ENCODE measurements around the gene NOP56.

The NOP56 gene

DNA sequence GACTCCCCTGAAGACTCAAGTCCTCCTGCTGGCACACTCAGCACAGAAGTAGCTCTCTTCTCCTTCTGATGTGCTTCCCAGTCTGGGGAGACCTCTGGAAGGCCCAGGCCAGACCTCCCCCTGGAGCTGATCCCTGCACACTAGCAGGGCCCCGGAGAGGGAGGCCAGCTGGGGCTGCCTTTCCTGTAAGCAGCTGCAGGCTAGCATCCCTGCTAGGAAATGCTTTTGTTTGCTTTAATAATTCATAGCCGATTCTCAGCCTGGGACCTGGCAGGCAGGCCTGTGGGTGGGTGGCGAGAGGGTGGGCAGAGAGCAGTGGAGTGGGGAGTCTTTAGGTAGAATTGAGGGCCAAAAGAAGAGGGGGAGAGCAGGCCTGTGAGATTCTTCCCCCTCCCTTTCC, 45.3 kb downstream of the NOP56 start:
- H3K27me3 ChIP-seq (ENCODE audit: insufficient read depth, low read depth, severe bottlenecking) = no peaks in the 10 kb centered on the region
- H3K4me3 ChIP-seq (ENCODE audit: low read depth, low read length) = no peak overlapping the region
- no peak for DNase-seq
- no peak overlapping the region for H3K27ac ChIP-seq
- no peaks in the 10 kb centered on the region; the same call in 1 of the 2 replicates for H3K36me3 ChIP-seq
- no peak for TF ChIP-seq CTCF (IDR thresholded peaks at IDR 0.05; ENCODE audit: low read depth, low read length)
- no peaks in the 10 kb centered on the region for H3K9me3 ChIP-seq (ENCODE audit: severe bottlenecking)

DNA sequence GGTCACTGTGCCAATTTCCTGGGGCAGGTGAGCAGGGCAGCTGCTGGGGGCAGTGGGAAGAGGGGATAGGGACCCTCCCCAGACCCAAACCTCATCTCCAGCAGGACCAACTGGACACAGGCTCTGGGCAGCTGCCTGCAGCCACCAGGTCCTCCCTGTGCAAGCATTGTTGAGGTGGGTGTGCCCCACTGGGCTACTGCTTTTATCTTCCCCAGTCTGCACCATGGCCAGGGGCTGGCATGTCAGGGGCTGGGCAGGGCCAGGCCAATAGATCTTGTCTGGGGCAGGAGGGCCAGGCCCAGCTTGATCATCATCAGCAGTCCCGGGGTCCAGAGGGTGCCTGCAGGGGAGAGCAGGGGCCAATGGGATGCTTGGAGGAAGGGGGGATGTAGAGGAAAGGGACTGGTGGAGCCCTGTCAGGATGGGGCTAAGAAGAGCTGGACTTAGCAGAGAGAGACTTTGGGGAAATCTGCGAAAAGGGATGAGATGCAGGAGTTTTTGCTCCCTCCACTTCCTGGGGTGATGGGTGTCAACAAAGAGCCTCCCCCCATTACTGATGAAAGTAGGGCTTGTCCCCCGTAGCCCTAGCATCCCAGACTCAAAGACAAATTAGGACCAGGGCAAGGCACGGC, 45.9 kb downstream of the NOP56 start:
- DNase-seq = no peak

DNA sequence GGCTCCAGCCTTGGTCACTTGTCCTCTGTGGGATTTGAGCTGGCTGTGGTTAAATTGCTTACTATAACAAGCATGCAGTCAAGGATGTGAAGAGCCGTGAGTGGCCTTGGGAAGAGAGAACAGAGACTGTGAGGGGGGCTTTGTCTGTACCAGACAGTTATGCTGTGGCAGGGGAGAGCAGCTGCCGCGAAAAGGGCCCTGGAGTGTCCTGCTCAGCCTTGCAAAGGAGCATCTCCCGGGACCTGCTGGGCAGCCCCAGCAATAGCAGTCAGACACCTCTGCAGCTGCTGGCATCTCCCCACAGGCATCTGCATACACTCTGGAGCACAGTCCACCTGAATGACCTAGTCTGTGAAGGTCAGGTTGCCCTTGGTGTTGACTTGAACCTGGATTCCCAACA, 46.5 kb downstream of the NOP56 start:
- DNase-seq = no peak
- no peaks in the 10 kb centered on the region for H3K27me3 ChIP-seq (ENCODE audit: insufficient read depth, low read depth, severe bottlenecking)
- H3K36me3 ChIP-seq = no peaks in the 10 kb centered on the region; the same call in 1 of the 2 replicates
- H3K4me3 ChIP-seq (ENCODE audit: low read depth, low read length) = no peak overlapping the region
- H3K27ac ChIP-seq = no peak overlapping the region
- no peak for TF ChIP-seq CTCF (IDR thresholded peaks at IDR 0.05; ENCODE audit: low read depth, low read length)
- H3K9me3 ChIP-seq (ENCODE audit: severe bottlenecking) = no peaks in the 10 kb centered on the region

More for the DNA sequence above, 45.9 kb downstream of the NOP56 start:
- no peak overlapping the region for H3K4me3 ChIP-seq (ENCODE audit: low read depth, low read length)
- TF ChIP-seq CTCF (IDR thresholded peaks at IDR 0.05; ENCODE audit: low read depth, low read length) = no peak
- H3K27ac ChIP-seq = no peak overlapping the region
- no peaks in the 10 kb centered on the region for H3K27me3 ChIP-seq (ENCODE audit: insufficient read depth, low read depth, severe bottlenecking)
- no peaks in the 10 kb centered on the region for H3K9me3 ChIP-seq (ENCODE audit: severe bottlenecking)
- H3K36me3 ChIP-seq = no peaks in the 10 kb centered on the region; the same call in 1 of the 2 replicates

- no peaks in the 10 kb centered on the region; the same call in 1 of the 2 replicates for H3K36me3 ChIP-seq
- no peaks in the 10 kb centered on the region for H3K9me3 ChIP-seq (ENCODE audit: severe bottlenecking)
- TF ChIP-seq CTCF (IDR thresholded peaks at IDR 0.05; ENCODE audit: low read depth, low read length) = no peak
- no peak overlapping the region for H3K4me3 ChIP-seq (ENCODE audit: low read depth, low read length)
- no peak overlapping the region for H3K27ac ChIP-seq
- no peak for DNase-seq
- no peaks in the 10 kb centered on the region for H3K27me3 ChIP-seq (ENCODE audit: insufficient read depth, low read depth, severe bottlenecking)
Measured at GRCh38 chr20:2699775-2700413, 47.5 kb downstream of the NOP56 start.

GRCh38 chr20:2700913-2701620, 48.6 kb downstream of the NOP56 start:
- Histone ChIP-seq H3K9me3 (ENCODE audit: severe bottlenecking) (no peaks in the 10 kb centered on the region), H3K36me3 (no peaks in the 10 kb centered on the region; the same call in 1 of the 2 replicates), H3K27me3 (ENCODE audit: insufficient read depth, low read depth, severe bottlenecking) (no peaks in the 10 kb centered on the region), H3K27ac (no peak overlapping the region), H3K4me3 (ENCODE audit: low read depth, low read length) (no peak overlapping the region)
- no peak for DNase-seq
- TF ChIP-seq CTCF (IDR thresholded peaks at IDR 0.05; ENCODE audit: low read depth, low read length) = no peak
